Natural killer cell (primary cell): ENCODE data around the gene BSG. TPM values are rescaled to one million over a fixed set of nuclear protein-coding genes. Genes with fewer than 3 reads are reported as not detected.

Experiments
- ATAC-seq, 3 donors: fragments of 150-1000 bp in 2 of 3; fragments of 200-7000 bp in 1 of 3; cut with Tn5 transposase; 1 replicate in 1 of 3; 2 replicates in 2 of 3; pipeline ENCODE4 v1.10.0; 2021; ENCODE audit warnings: mild to moderate bottlenecking in 2 of 3, moderate library complexity in 2 of 3
- DNase-seq, 2 donors: peaks; one replicate each; pipeline versions ENCODE4 v3.0.0 to v3.0.0-alpha.2; 2013 to 2021; ENCODE audit warnings: mixed read lengths in 1 of 2
- H3K27ac ChIP-seq: one replicate; pipeline ENCODE4 v1.5.1; 2013; ENCODE audit warnings: mild to moderate bottlenecking, low read length
- H3K27me3 ChIP-seq: one replicate; pipeline ENCODE4 v1.6.1; 2013; ENCODE audit warnings: low read length; ENCODE audit not compliant: control insufficient read depth, insufficient read depth
- H3K36me3 ChIP-seq: one replicate; pipeline ENCODE4 v1.6.1; 2013; ENCODE audit warnings: low read length; ENCODE audit not compliant: control insufficient read depth, insufficient read depth
- H3K4me1 ChIP-seq: one replicate; pipeline ENCODE4 v1.6.1; 2013; ENCODE audit warnings: low read length; ENCODE audit not compliant: control insufficient read depth, insufficient read depth
- H3K4me3 ChIP-seq: one replicate; pipeline ENCODE4 v1.5.1; 2013; ENCODE audit warnings: low read length
- H3K9me3 ChIP-seq: one replicate; pipeline ENCODE4 v1.6.1; 2013; ENCODE audit warnings: low read length; ENCODE audit not compliant: control insufficient read depth, insufficient read depth
- H3K27ac Mint-ChIP-seq, 2 donors: one replicate each; pipeline ENCODE4 v1.8.0; 2022; ENCODE audit warnings: mild to moderate bottlenecking in 2 of 2, mixed read lengths in 2 of 2, moderate library complexity in 1 of 2
- H3K27me3 Mint-ChIP-seq, 2 donors: one replicate each; pipeline ENCODE4 v1.8.0; 2022; ENCODE audit warnings: low read depth in 2 of 2, mixed read lengths in 2 of 2
- H3K36me3 Mint-ChIP-seq: one replicate; pipeline ENCODE4 v1.8.0; 2022; ENCODE audit warnings: mixed read lengths
- H3K4me1 Mint-ChIP-seq, 2 donors: one replicate each; pipeline ENCODE4 v1.8.0; 2022; ENCODE audit warnings: mixed read lengths in 2 of 2
- H3K4me3 Mint-ChIP-seq: one replicate; pipeline ENCODE4 v1.8.0; 2022; ENCODE audit warnings: mild to moderate bottlenecking, moderate library complexity, mixed read lengths
- H3K9me3 Mint-ChIP-seq, 2 donors: one replicate each; pipeline ENCODE4 v1.8.0; 2022; ENCODE audit warnings: mixed read lengths in 2 of 2
- WGBS: methylation state at CpG from one replicate; pipeline ENCODE4 v1.1.7; 2013; ENCODE audit warnings: missing lambda C conversion rate; ENCODE audit not compliant: insufficient coverage; 5-methylcytosine and 5-hydroxymethylcytosine counted together
- intact Hi-C: fragments of 100-400 bp; cut with micrococcal nuclease; formaldehyde crosslinking; loops from one replicate; pipeline ENCODE4 v1.14.2; 2022
- total RNA-seq, 4 donors: library from RNA; stranded (reverse); fragments of 120-200 nt in 1 of 4; gene quantifications; one replicate each; pipeline versions ENCODE4 v1.2.3 to v1.2.4, GENCODE V29; 2013 to 2022
- TF ChIP-seq, protein P1 (sequence below): fragments of 200-600 bp; IDR thresholded peaks from one replicate; pipeline ENCODE4 v1.8.0; 2022; ENCODE audit warnings: antibody characterized with exemption

Gene BSG
- total RNA-seq, 3 donors from 2014 or later (not counting 1 experiment from before 2014, with no cell fraction given), result 229 to 248 (median 236) TPM

DNA sequence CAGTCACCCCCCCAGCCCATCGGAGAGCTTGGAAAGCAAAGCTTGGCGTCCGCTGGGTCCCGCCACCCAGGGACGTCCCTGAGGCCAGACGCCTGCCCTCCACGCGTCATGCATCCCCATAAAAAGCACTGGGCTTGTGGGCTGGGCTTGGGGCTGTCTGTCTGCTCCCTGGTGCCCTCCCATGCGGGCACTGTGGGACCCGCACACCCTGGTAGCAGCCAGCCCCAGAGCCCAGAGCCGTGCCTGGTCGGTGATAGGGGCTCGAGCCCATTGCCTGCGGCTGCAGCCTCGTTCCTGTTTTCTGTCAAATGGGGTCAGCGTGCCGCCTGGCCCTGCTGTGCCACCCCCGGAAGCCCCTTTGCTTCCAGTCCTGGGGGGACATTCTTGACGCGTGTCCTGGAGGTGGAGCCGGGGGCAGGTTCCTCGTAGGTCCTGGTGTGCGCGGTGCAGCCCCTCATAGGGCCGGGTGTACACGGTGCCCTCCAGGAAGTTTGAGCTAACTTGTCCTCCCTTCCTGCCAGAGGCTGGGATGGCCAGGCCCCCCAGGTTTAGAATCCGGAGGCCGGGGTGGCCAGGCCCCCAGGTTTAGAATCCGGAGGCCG lies 32.9 kb upstream of the BSG start:
- Histone ChIP-seq H3K4me3 (no peak overlapping the region), H3K27me3 (no peaks in the 10 kb centered on the region), H3K4me1 (peaks cover 26% of the 10 kb centered on the region), H3K36me3 (peaks cover 45% of the 10 kb centered on the region), H3K27ac (no peak overlapping the region), H3K9me3 (no peaks in the 10 kb centered on the region)
- intact Hi-C loops, result no loop called here
- no peak for ATAC-seq
- peaks cover 13 to 28% of the 10 kb centered on the region in 2 donors for H3K4me1 Mint-ChIP-seq
- no peaks in the 10 kb centered on the region for H3K9me3 Mint-ChIP-seq
- no peak overlapping the region for H3K4me3 Mint-ChIP-seq
- TF ChIP-seq, protein P1, sequence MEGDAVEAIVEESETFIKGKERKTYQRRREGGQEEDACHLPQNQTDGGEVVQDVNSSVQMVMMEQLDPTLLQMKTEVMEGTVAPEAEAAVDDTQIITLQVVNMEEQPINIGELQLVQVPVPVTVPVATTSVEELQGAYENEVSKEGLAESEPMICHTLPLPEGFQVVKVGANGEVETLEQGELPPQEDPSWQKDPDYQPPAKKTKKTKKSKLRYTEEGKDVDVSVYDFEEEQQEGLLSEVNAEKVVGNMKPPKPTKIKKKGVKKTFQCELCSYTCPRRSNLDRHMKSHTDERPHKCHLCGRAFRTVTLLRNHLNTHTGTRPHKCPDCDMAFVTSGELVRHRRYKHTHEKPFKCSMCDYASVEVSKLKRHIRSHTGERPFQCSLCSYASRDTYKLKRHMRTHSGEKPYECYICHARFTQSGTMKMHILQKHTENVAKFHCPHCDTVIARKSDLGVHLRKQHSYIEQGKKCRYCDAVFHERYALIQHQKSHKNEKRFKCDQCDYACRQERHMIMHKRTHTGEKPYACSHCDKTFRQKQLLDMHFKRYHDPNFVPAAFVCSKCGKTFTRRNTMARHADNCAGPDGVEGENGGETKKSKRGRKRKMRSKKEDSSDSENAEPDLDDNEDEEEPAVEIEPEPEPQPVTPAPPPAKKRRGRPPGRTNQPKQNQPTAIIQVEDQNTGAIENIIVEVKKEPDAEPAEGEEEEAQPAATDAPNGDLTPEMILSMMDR, result no peak
- no peaks in the 10 kb centered on the region for H3K36me3 Mint-ChIP-seq
- H3K27ac Mint-ChIP-seq, result no peak overlapping the region
- 92% methylated on average over 30 of the region's 30 CpGs for WGBS
- no peak for DNase-seq
- no peaks in the 10 kb centered on the region for H3K27me3 Mint-ChIP-seq

DNA sequence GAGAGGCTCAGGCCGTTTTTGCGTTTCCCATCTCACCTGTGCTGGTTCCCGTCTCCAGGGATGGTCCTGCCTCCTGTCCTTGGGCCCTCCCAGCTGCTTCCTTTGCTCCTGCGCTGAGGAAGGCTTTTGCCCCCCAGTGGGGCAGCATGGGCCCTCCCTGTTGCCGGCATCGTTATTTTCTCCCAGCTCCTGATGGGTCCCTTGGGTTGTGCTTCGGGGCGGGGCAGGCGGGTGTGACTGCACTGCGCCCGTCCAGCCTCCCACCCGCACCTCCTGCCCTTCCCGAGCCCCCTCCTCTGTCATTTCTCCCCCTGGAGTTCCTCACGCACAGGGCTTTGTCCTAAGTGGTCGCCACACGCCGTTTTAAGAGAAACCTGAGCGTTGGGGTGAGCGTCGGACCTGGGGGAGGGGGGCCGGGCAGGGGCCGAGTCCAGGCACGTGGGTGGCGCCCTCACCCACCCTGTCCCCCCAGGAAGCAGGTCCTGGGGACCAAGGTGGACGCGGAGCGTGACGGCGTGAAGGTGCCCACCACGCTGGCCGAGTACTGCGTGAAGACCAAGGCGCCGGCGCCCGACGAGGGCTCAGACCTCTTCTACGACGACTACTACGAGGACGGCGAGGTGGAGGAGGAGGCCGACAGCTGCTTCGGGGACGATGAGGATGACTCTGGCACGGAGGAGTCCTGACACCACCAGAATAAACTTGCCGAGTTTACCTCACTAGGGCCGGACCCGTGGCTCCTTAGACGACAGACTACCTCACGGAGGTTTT lies 31.3 kb upstream of the BSG start:
- no peaks in the 10 kb centered on the region for H3K9me3 ChIP-seq
- 94% methylated on average over 51 of the region's 51 CpGs for WGBS
- TF ChIP-seq, protein P1, result no peak
- no peaks in the 10 kb centered on the region for H3K36me3 Mint-ChIP-seq
- peaks cover 13 to 30% of the 10 kb centered on the region in 2 donors for H3K4me1 Mint-ChIP-seq
- no peaks in the 10 kb centered on the region for H3K9me3 Mint-ChIP-seq
- ATAC-seq (no peak), DNase-seq (no peak)
- no peak overlapping the region for H3K4me3 ChIP-seq
- no peaks in the 10 kb centered on the region for H3K27me3 ChIP-seq
- no peak overlapping the region for H3K27ac Mint-ChIP-seq
- H3K4me1 ChIP-seq, result peaks cover 33% of the 10 kb centered on the region
- H3K27ac ChIP-seq, result no peak overlapping the region
- H3K4me3 Mint-ChIP-seq, result no peak overlapping the region
- intact Hi-C loops, result no loop called here
- no peaks in the 10 kb centered on the region for H3K27me3 Mint-ChIP-seq
- H3K36me3 ChIP-seq, result peaks cover 40% of the 10 kb centered on the region

DNA sequence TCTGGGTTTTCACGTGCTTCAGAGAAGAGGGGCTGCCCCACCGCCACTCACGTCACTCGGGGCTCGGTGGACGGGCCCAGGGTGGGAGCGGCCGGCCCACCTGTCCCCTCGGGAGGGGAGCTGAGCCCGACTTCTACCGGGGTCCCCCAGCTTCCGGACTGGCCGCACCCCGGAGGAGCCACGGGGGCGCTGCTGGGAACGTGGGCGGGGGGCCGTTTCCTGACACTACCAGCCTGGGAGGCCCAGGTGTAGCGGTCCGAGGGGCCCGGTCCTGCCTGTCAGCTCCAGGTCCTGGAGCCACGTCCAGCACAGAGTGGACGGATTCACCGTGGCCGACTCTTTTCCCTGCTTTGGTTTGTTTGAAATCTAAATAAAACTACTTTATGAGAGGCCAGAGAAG lies 30.7 kb upstream of the BSG start:
- H3K9me3 Mint-ChIP-seq, result no peaks in the 10 kb centered on the region
- intact Hi-C loops, result loop anchor here (2.0 kb wide), 1 partner anchor 31 kb away; no protein-coding TSS in a partner anchor
- H3K4me3 ChIP-seq, result no peak overlapping the region
- H3K27ac ChIP-seq, result no peak overlapping the region
- H3K36me3 ChIP-seq, result peaks cover 34% of the 10 kb centered on the region
- H3K27me3 Mint-ChIP-seq, result no peaks in the 10 kb centered on the region
- ATAC-seq (no peak), DNase-seq (no peak)
- no peaks in the 10 kb centered on the region for H3K27me3 ChIP-seq
- H3K4me1 ChIP-seq, result peaks cover 33% of the 10 kb centered on the region
- H3K4me3 Mint-ChIP-seq, result no peak overlapping the region
- WGBS, result 93% methylated on average over 26 of the region's 26 CpGs
- no peaks in the 10 kb centered on the region for H3K9me3 ChIP-seq
- TF ChIP-seq, protein P1, result no peak
- peaks cover 13 to 30% of the 10 kb centered on the region in 2 donors for H3K4me1 Mint-ChIP-seq
- no peaks in the 10 kb centered on the region for H3K36me3 Mint-ChIP-seq
- H3K27ac Mint-ChIP-seq, result no peak overlapping the region
